ENCODE measurements around the gene ERG28. TPM values are rescaled to one million over a fixed set of nuclear protein-coding genes. Genes with fewer than 3 reads are reported as not detected.

The ERG28 gene
- total RNA-seq, 1 experiment from 2014 or later: 5.9 TPM

GRCh38 chr14:75628816-75629215, 31.9 kb downstream of the ERG28 start:
- no peaks in the 10 kb centered on the region for H3K9me3 ChIP-seq (replicated peaks)
- DNase-seq (ENCODE audit: low read depth in 1 of 2, low spot score in 2 of 2): no peak

GRCh38 chr14:75627406-75627805, 33.3 kb downstream of the ERG28 start:
- Histone ChIP-seq H3K9me3 (replicated peaks) (no peaks in the 10 kb centered on the region), H3K27ac (no peak overlapping the region), H3K27me3 (replicated peaks) (no peaks in the 10 kb centered on the region), H3K4me1 (replicated peaks) (no peaks in the 10 kb centered on the region), H3K4me3 (no peak overlapping the region), H3K36me3 (no peaks in the 10 kb centered on the region)
- no peak for DNase-seq (ENCODE audit: low read depth in 1 of 2, low spot score in 2 of 2)

More at GRCh38 chr14:75628816-75629215, 31.9 kb downstream of the ERG28 start:
- Histone ChIP-seq H3K36me3 (no peaks in the 10 kb centered on the region), H3K27me3 (replicated peaks) (no peaks in the 10 kb centered on the region), H3K27ac (no peak overlapping the region), H3K4me3 (no peak overlapping the region), H3K4me1 (replicated peaks) (no peaks in the 10 kb centered on the region)

DNA sequence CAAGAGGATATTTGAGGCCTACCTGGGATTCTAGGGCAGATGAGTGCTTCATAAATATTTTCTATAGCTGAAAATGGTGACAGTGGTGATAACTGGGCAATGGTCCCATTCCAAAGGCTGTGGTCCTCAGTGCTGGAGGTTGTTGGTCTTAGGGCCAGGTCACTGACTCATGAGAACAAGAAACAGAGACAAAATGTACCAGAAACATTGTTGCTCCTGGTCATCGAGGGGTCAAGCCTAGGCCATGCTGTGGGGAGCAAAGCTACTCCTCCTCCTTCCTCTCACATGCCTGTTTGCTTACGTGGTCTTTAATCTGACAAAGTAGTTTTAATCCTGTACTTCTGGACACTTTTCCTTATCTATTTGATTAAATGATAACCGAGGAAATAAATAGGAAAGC, 33.8 kb downstream of the ERG28 start:
- DNase-seq (ENCODE audit: low read depth in 1 of 2, low spot score in 2 of 2): no peak
- H3K4me3 ChIP-seq: no peak overlapping the region
- no peaks in the 10 kb centered on the region for H3K4me1 ChIP-seq (replicated peaks)
- no peaks in the 10 kb centered on the region for H3K36me3 ChIP-seq
- no peak overlapping the region for H3K27ac ChIP-seq
- no peaks in the 10 kb centered on the region for H3K9me3 ChIP-seq (replicated peaks)
- H3K27me3 ChIP-seq (replicated peaks): no peaks in the 10 kb centered on the region

- no peak overlapping the region for H3K27ac ChIP-seq
- no peaks in the 10 kb centered on the region for H3K9me3 ChIP-seq (replicated peaks)
- no peaks in the 10 kb centered on the region for H3K36me3 ChIP-seq
- DNase-seq (ENCODE audit: low read depth in 1 of 2, low spot score in 2 of 2): no peak
- H3K27me3 ChIP-seq (replicated peaks): no peaks in the 10 kb centered on the region
- no peaks in the 10 kb centered on the region for H3K4me1 ChIP-seq (replicated peaks)
- no peak overlapping the region for H3K4me3 ChIP-seq
Observed at GRCh38 chr14:75626396-75626795, 34.3 kb downstream of the ERG28 start.

DNA sequence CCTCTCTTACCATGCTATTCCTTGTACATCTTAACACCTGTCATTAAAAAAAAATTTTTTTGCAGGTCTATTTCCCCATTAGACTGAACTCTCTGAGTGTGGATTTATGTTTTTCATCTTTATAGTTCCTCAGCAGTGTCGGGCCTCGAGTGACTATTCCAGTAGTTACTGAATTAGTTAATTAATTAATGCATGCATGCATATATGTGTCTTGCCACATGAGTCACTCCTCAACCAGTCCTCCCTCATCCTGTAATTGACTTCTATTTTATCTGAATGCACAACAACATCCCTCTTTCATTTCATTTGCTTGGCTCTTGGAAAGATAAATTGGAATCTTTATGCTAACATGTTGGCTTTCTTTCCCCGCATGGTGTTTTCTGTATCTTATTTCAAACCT, 35.6 kb downstream of the ERG28 start:
- Histone ChIP-seq H3K4me1 (replicated peaks) (no peaks in the 10 kb centered on the region), H3K4me3 (no peak overlapping the region), H3K27ac (no peak overlapping the region)

DNA sequence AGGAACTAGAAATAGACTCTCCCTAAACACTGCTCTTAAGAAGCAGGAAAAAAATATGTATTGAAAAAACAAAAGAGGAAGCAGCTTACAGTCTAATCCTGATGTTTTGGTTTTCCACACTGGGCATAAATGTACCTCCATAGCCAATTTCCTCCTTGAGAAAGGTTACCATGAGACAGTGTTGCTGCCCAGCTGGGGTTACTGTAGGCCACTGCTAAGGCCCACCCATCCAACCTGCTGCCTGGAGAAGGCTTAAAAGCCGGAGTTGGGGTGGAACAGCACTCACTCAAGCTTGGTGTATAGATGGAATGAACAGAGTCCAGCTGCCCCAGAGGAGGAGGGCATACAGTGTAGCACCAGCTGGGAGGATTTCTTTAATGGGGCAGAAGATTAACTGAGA, 41.1 kb downstream of the ERG28 start:
- Histone ChIP-seq H3K36me3 (no peaks in the 10 kb centered on the region), H3K27me3 (replicated peaks) (no peaks in the 10 kb centered on the region), H3K4me1 (replicated peaks) (no peaks in the 10 kb centered on the region), H3K9me3 (replicated peaks) (no peaks in the 10 kb centered on the region), H3K27ac (no peak overlapping the region), H3K4me3 (no peak overlapping the region)
- no peak for DNase-seq (ENCODE audit: low read depth in 1 of 2, low spot score in 2 of 2)

More for the DNA sequence above, 35.6 kb downstream of the ERG28 start:
- no peak for DNase-seq (ENCODE audit: low read depth in 1 of 2, low spot score in 2 of 2)
- no peaks in the 10 kb centered on the region for H3K9me3 ChIP-seq (replicated peaks)
- no peaks in the 10 kb centered on the region for H3K36me3 ChIP-seq
- H3K27me3 ChIP-seq (replicated peaks): no peaks in the 10 kb centered on the region

DNA sequence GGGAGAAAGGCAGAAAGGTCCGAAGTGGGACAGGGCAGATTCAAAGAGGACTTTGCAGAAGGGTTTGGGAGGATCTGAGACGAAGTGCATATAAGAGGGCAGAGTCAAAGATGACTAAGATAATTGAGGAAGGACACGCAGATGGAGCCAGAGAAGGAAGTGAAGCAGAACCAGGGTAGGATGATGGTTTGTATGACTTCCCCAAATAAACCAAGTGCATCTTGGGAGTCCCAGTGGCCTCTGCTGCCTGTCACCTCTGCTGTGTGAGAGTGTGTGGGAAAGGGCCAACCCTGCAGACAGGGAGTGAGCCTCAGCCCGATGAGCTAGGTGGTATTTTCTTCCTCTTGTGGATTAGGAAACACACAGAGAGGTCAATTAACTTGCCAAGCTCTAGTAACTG, 45.5 kb downstream of the ERG28 start:
- Histone ChIP-seq H3K4me3 (no peak overlapping the region), H3K4me1 (replicated peaks) (no peaks in the 10 kb centered on the region), H3K9me3 (replicated peaks) (no peaks in the 10 kb centered on the region), H3K36me3 (no peaks in the 10 kb centered on the region), H3K27ac (no peak overlapping the region), H3K27me3 (replicated peaks) (no peaks in the 10 kb centered on the region)
- no peak for DNase-seq (ENCODE audit: low read depth in 1 of 2, low spot score in 2 of 2)

GRCh38 chr14:75614179-75614578, 46.5 kb downstream of the ERG28 start:
- H3K27me3 ChIP-seq (replicated peaks): 0 out of 2 replicates have a peak, but pooled peaks cover 3% of the 10 kb centered on the region
- no peak overlapping the region for H3K27ac ChIP-seq
- DNase-seq (ENCODE audit: low read depth in 1 of 2, low spot score in 2 of 2): no peak
- no peaks in the 10 kb centered on the region for H3K4me1 ChIP-seq (replicated peaks)
- no peaks in the 10 kb centered on the region for H3K36me3 ChIP-seq
- H3K4me3 ChIP-seq: no peak overlapping the region
- H3K9me3 ChIP-seq (replicated peaks): no peaks in the 10 kb centered on the region

- H3K9me3 ChIP-seq (replicated peaks): no peaks in the 10 kb centered on the region
- no peak overlapping the region for H3K27ac ChIP-seq
- H3K36me3 ChIP-seq: no peaks in the 10 kb centered on the region
- no peak for DNase-seq (ENCODE audit: low read depth in 1 of 2, low spot score in 2 of 2)
- H3K4me1 ChIP-seq (replicated peaks): no peaks in the 10 kb centered on the region
- no peak overlapping the region for H3K4me3 ChIP-seq
- 0 out of 2 replicates have a peak, but pooled peaks cover 3% of the 10 kb centered on the region for H3K27me3 ChIP-seq (replicated peaks)
Observed at GRCh38 chr14:75612157-75612556, 48.5 kb downstream of the ERG28 start.

- H3K4me3 ChIP-seq: no peak overlapping the region
- H3K9me3 ChIP-seq (replicated peaks): no peaks in the 10 kb centered on the region
- no peak overlapping the region for H3K27ac ChIP-seq
- no peak for DNase-seq (ENCODE audit: low read depth in 1 of 2, low spot score in 2 of 2)
- no peaks in the 10 kb centered on the region for H3K4me1 ChIP-seq (replicated peaks)
- H3K36me3 ChIP-seq: no peaks in the 10 kb centered on the region
- H3K27me3 ChIP-seq (replicated peaks): 0 out of 2 replicates have a peak, but pooled peaks cover 3% of the 10 kb centered on the region
Observed at GRCh38 chr14:75610834-75611233, 49.8 kb downstream of the ERG28 start.

DNA sequence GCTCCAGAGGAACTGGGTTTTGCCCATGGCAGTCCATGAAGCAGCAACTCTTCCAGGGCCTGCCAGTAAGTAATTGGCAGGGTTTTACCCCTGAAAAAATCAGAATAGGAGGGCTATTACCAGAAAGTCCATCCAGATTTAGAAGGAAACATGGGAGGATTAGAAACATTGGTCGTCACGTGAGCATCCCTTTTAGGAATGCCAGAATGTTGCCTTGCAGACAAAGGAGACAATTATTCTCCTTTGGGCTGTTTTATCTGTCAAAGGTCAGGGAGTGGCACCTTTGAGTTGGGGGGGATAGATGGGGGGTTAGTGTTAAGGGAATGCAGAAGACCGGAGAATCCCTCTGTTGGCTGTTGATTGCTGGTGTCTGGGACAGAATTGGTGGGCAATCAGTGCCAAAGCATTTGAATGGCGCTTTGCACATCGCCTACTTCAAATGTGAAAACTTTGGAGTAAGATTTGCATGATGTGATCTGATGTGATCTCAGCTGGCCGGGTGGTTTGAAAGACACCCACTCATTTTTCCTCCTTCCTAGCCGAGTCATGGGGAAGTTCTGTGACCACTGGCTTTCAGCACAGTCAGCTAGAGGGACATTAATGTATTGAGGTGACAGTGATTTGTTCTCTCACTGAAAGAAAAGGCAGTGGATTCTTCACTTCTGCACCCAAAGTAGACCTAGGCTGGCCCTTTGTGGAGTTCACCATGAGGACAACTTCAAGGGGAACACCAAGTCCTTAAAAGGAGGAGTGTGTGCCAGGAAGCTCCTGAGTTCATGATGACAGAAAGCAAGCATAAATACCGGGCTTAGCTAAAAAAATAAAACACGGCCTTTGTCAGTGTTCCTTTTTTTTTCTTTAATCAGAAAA, 50.8 kb downstream of the ERG28 start:
- Histone ChIP-seq H3K9me3 (replicated peaks) (no peaks in the 10 kb centered on the region), H3K36me3 (no peaks in the 10 kb centered on the region), H3K4me1 (replicated peaks) (no peaks in the 10 kb centered on the region), H3K4me3 (no peak overlapping the region), H3K27ac (no peak overlapping the region), H3K27me3 (replicated peaks) (0 out of 2 replicates have a peak, but pooled peaks cover 3% of the 10 kb centered on the region)
- DNase-seq (ENCODE audit: low read depth in 1 of 2, low spot score in 2 of 2): no peak

DNA sequence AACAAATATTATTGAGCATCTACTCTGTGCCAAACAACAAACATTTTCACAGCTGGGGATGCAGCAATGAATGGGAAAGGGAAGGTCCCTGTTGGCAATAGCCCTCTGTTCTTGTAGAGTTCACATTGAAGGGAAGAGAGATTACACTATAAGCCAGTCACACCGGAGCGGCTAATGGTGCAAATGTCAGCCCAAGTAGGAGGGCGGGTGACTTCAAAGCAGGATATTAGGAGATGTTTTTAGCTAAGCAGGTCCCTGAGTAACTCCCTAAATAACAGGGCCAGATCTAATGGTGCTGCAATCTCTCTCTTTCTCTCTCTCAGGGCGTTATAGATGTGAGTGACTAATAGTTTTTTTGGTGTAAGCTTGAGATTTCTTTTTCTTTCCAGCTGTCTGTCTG, 51.6 kb downstream of the ERG28 start:
- Histone ChIP-seq H3K4me1 (replicated peaks) (no peaks in the 10 kb centered on the region), H3K27me3 (replicated peaks) (0 out of 2 replicates have a peak, but pooled peaks cover 3% of the 10 kb centered on the region), H3K4me3 (no peak overlapping the region), H3K27ac (no peak overlapping the region), H3K9me3 (replicated peaks) (no peaks in the 10 kb centered on the region), H3K36me3 (no peaks in the 10 kb centered on the region)
- DNase-seq (ENCODE audit: low read depth in 1 of 2, low spot score in 2 of 2): no peak

- no peak overlapping the region for H3K27ac ChIP-seq
Observed at GRCh38 chr14:75607842-75608640, 52.6 kb downstream of the ERG28 start.

DNA sequence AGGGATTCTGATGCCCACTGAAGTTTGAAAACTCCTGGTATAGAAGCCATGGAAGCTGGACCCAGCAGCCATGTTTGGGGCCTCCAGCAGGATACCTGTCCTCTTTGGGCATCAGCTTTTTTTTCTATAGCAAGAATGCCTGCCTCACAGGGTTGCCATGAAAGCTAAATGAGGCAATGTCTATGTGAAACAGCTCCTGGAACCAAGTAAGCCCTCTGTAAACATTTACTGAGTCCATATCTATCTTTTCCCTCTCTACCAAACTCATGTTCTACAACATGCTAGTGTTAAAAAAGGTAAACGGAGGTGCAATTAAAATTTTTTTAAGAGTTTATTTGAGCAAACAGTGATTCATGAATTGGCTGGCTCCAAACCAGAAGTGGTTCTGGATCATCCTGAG, 53.6 kb downstream of the ERG28 start:
- Histone ChIP-seq H3K9me3 (replicated peaks) (no peaks in the 10 kb centered on the region), H3K36me3 (no peaks in the 10 kb centered on the region), H3K4me1 (replicated peaks) (no peaks in the 10 kb centered on the region), H3K27me3 (replicated peaks) (0 out of 2 replicates have a peak, but pooled peaks cover 3% of the 10 kb centered on the region), H3K27ac (no peak overlapping the region), H3K4me3 (no peak overlapping the region)
- no peak for DNase-seq (ENCODE audit: low read depth in 1 of 2, low spot score in 2 of 2)

More at GRCh38 chr14:75607842-75608640, 52.6 kb downstream of the ERG28 start:
- H3K9me3 ChIP-seq (replicated peaks): no peaks in the 10 kb centered on the region
- no peak for DNase-seq (ENCODE audit: low read depth in 1 of 2, low spot score in 2 of 2)
- H3K27me3 ChIP-seq (replicated peaks): 0 out of 2 replicates have a peak, but pooled peaks cover 3% of the 10 kb centered on the region
- no peaks in the 10 kb centered on the region for H3K36me3 ChIP-seq
- no peak overlapping the region for H3K4me3 ChIP-seq
- no peaks in the 10 kb centered on the region for H3K4me1 ChIP-seq (replicated peaks)
